ENCODE results near the gene MAMDC2.

DNA sequence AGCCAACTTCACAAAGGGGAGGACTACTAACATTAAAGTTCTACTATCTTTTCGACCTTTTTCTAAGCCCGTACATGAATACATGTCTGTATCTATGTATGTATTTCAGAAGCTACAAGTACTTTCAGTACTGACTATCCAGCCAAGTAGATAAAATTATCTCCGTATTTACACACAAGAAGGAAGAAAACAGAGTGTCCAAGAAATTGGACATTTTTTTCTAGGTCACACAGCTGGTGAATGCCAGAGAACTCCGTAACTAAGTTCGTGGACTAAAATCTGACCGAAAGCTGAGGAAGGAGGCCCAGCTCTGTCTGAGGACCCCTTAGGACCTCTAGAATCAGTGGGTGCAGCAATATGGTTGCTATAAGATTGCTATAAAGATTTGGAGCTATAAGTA is 83.4 kb downstream of the MAMDC2 start:
- TF ChIP-seq POLR2A (IDR thresholded peaks at IDR 0.05) (no peak), CTCF (IDR thresholded peaks at IDR 0.05) (no peak)

Data from adrenal gland (tissue), 5 donors.